OCI-LY1 (cell line): ENCODE results near the gene PAIP2B.
A peak's percentile ranks its signal among the peaks of the same experiment; 100 is the strongest.

Experiments used
- H2AFZ ChIP-seq: fragments of 200-600 bp; sonication (generic), shearing (Covaris generic); 2 replicates; pipeline ENCODE4 v1.6.0; 2014; ENCODE audit warnings: antibody characterized with exemption, mild to moderate bottlenecking, low read length
- H3F3A ChIP-seq: fragments of 200-600 bp; sonication (generic), shearing (Covaris generic); 2 replicates; pipeline ENCODE4 v1.6.0; 2014; ENCODE audit warnings: mild to moderate bottlenecking, antibody characterized with exemption, low read length, moderate library complexity; ENCODE audit not compliant: insufficient read depth
- H3K27ac ChIP-seq: fragments of 200-600 bp; sonication (generic); 2 replicates; pipeline ENCODE4 v1.5.1; 2014; ENCODE audit warnings: low read length, mixed run types, mild to moderate bottlenecking, low read depth; ENCODE audit not compliant: poor library complexity, severe bottlenecking
- H3K27me3 ChIP-seq: fragments of 200-600 bp; sonication (generic); 2 replicates; pipeline ENCODE4 v1.6.0; 2014; ENCODE audit warnings: antibody characterized with exemption, mild to moderate bottlenecking, low read length, moderate library complexity; ENCODE audit not compliant: insufficient read depth
- H3K36me3 ChIP-seq: fragments of 200-600 bp; sonication (generic); 2 replicates; pipeline ENCODE4 v1.6.1; 2014; ENCODE audit warnings: mild to moderate bottlenecking, antibody characterized with exemption, low read length, moderate library complexity, mixed read lengths; ENCODE audit not compliant: insufficient read depth
- H3K4me1 ChIP-seq: fragments of 200-600 bp; sonication (generic); 2 replicates; pipeline ENCODE4 v1.5.1; 2014; ENCODE audit warnings: mild to moderate bottlenecking, low read length, moderate library complexity; ENCODE audit not compliant: insufficient read depth, severe bottlenecking
- H3K4me2 ChIP-seq: fragments of 200-600 bp; sonication (generic), shearing (Covaris generic); 2 replicates; pipeline ENCODE4 v1.6.1; 2014; ENCODE audit warnings: low read length
- H3K4me3 ChIP-seq: fragments of 200-600 bp; sonication (generic); 2 replicates; pipeline ENCODE4 v1.5.1; 2014; ENCODE audit warnings: low read length, low read depth, mild to moderate bottlenecking, mixed read lengths; ENCODE audit not compliant: poor library complexity, severe bottlenecking
- H3K79me2 ChIP-seq: fragments of 200-600 bp; shearing (Covaris generic); 2 replicates; pipeline ENCODE4 v1.6.1; 2016; ENCODE audit warnings: mixed run types, low read length, mixed read lengths; ENCODE audit not compliant: insufficient read depth
- H3K9ac ChIP-seq: fragments of 200-600 bp; sonication (generic), shearing (Covaris generic); 2 replicates; pipeline ENCODE4 v1.6.1; 2014; ENCODE audit warnings: mild to moderate bottlenecking, low read length, mixed read lengths
- H3K9me2 ChIP-seq: fragments of 200-600 bp; sonication (generic), shearing (Covaris generic); 2 replicates; pipeline ENCODE4 v1.6.1; 2014; ENCODE audit warnings: low read depth, mild to moderate bottlenecking, low read length, mixed read lengths
- H3K9me3 ChIP-seq: fragments of 200-600 bp; shearing (Covaris generic); 2 replicates; pipeline ENCODE4 v1.6.1; 2014; ENCODE audit warnings: low read length, mixed read lengths
- H4K20me1 ChIP-seq: fragments of 200-600 bp; sonication (generic), shearing (Covaris generic); 2 replicates; pipeline ENCODE4 v1.6.0; 2016; ENCODE audit warnings: mild to moderate bottlenecking, low read length; ENCODE audit not compliant: insufficient read depth
- EZH2 ChIP-seq: fragments of 200-600 bp; sonication (generic), shearing (Covaris generic); IDR thresholded peaks from 2 replicates; pipeline ENCODE4 v1.8.0; 2017; ENCODE audit warnings: borderline replicate concordance, mixed run types, mild to moderate bottlenecking, antibody characterized with exemption, low read length, moderate library complexity, mixed read lengths
- TF ChIP-seq, protein P1 (sequence below): fragments of 200-600 bp; sonication (generic), shearing (Covaris generic); IDR thresholded peaks from 2 replicates; pipeline ENCODE4 v1.5.1; 2017; ENCODE audit warnings: mild to moderate bottlenecking, antibody characterized with exemption, low read length, moderate library complexity, mixed read lengths

The PAIP2B gene

DNA sequence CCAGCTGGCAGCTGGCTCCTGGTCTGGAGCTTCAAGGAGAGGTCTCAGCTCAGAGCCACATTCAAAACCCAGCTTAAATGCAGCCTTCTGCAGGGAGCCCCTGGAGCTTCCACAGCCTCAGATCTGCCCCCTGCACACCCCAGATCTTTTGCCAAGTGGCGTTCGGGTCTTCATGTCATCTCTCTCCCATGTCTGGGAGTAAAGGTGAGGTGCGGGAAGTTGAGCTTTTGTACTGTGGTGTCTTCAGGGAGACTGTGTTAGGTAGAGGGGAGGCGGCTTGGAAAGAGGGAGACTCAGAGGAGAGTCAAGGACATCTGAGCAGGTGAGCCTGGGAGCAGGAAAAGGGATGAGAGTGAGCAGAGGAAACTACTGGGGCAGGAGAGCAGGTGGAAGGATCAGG lies 71.1 kb downstream of the PAIP2B start:
- Histone ChIP-seq H3K9me3 (no peaks in the 10 kb centered on the region), H3K27ac (no peak overlapping the region), H3K36me3 (peaks cover 5% of the 10 kb centered on the region; the same call in 1 of the 2 replicates), H3K4me3 (no peak overlapping the region), H3F3A (no peaks in the 10 kb centered on the region), H2AFZ (no peak overlapping the region), H3K4me2 (no peak overlapping the region), H4K20me1 (no peaks in the 10 kb centered on the region), H3K9me2 (no peaks in the 10 kb centered on the region), H3K4me1 (no peaks in the 10 kb centered on the region), H3K27me3 (no peaks in the 10 kb centered on the region), H3K9ac (no peak overlapping the region), H3K79me2 (no peaks in the 10 kb centered on the region)
- TF ChIP-seq EZH2, result no peak
- TF ChIP-seq, protein P1, sequence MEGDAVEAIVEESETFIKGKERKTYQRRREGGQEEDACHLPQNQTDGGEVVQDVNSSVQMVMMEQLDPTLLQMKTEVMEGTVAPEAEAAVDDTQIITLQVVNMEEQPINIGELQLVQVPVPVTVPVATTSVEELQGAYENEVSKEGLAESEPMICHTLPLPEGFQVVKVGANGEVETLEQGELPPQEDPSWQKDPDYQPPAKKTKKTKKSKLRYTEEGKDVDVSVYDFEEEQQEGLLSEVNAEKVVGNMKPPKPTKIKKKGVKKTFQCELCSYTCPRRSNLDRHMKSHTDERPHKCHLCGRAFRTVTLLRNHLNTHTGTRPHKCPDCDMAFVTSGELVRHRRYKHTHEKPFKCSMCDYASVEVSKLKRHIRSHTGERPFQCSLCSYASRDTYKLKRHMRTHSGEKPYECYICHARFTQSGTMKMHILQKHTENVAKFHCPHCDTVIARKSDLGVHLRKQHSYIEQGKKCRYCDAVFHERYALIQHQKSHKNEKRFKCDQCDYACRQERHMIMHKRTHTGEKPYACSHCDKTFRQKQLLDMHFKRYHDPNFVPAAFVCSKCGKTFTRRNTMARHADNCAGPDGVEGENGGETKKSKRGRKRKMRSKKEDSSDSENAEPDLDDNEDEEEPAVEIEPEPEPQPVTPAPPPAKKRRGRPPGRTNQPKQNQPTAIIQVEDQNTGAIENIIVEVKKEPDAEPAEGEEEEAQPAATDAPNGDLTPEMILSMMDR, result no peak

GRCh38 chr2:71154798-71155197 lies 72.1 kb downstream of the PAIP2B start:
- H3K9ac ChIP-seq, result no peak overlapping the region
- H3K27ac ChIP-seq, result no peak overlapping the region
- H3K36me3 ChIP-seq, result peaks cover 15% of the 10 kb centered on the region
- H4K20me1 ChIP-seq, result no peaks in the 10 kb centered on the region
- no peak overlapping the region for H3K4me2 ChIP-seq
- no peaks in the 10 kb centered on the region for H3K9me3 ChIP-seq
- H3K27me3 ChIP-seq, result no peaks in the 10 kb centered on the region
- H2AFZ ChIP-seq, result no peak overlapping the region
- H3K79me2 ChIP-seq, result no peaks in the 10 kb centered on the region
- H3K4me1 ChIP-seq, result no peaks in the 10 kb centered on the region
- no peaks in the 10 kb centered on the region for H3K9me2 ChIP-seq
- no peaks in the 10 kb centered on the region for H3F3A ChIP-seq
- H3K4me3 ChIP-seq, result no peak overlapping the region
- no peak for TF ChIP-seq EZH2
- TF ChIP-seq, protein P1, result peak; percentile 50

- Histone ChIP-seq H4K20me1 (no peaks in the 10 kb centered on the region), H3K4me1 (no peaks in the 10 kb centered on the region), H3K9ac (no peak overlapping the region), H3F3A (no peaks in the 10 kb centered on the region), H3K27me3 (no peaks in the 10 kb centered on the region), H3K4me3 (no peak overlapping the region), H3K4me2 (no peak overlapping the region), H3K9me3 (no peaks in the 10 kb centered on the region), H3K36me3 (peaks cover 20% of the 10 kb centered on the region), H3K27ac (no peak overlapping the region), H3K79me2 (no peaks in the 10 kb centered on the region), H3K9me2 (no peaks in the 10 kb centered on the region), H2AFZ (no peak overlapping the region)
- TF ChIP-seq, protein P1, result no peak
- no peak for TF ChIP-seq EZH2
Measured at GRCh38 chr2:71154279-71154678, 72.6 kb downstream of the PAIP2B start.
